Trophoblast cell (in vitro differentiated cells and primary cell): ENCODE data around the gene GABRG3.

Experiments
- DNase-seq, 2 donors: peaks; one replicate each; pipeline ENCODE4 v3.0.0-alpha.2; 2016
- H2AFZ ChIP-seq: 2 replicates; pipeline ENCODE4 v1.6.1; 2013; ENCODE audit warnings: low read length, moderate library complexity, mild to moderate bottlenecking; ENCODE audit not compliant: insufficient read depth, poor library complexity
- H2AK5ac ChIP-seq: 2 replicates; pipeline ENCODE4 v1.6.1; 2013; ENCODE audit warnings: mild to moderate bottlenecking, low read length
- H2BK120ac ChIP-seq: 2 replicates; pipeline ENCODE4 v1.6.1; 2013; ENCODE audit warnings: low read length, mild to moderate bottlenecking, moderate library complexity; ENCODE audit not compliant: insufficient read depth, poor library complexity
- H2BK12ac ChIP-seq: 2 replicates; pipeline ENCODE4 v1.6.1; 2013; ENCODE audit warnings: mild to moderate bottlenecking, low read length, moderate library complexity
- H2BK5ac ChIP-seq: 2 replicates; pipeline ENCODE4 v1.6.1; 2013; ENCODE audit warnings: low read length, low read depth, moderate library complexity, mild to moderate bottlenecking; ENCODE audit not compliant: poor library complexity
- H3K14ac ChIP-seq: 2 replicates; pipeline ENCODE4 v1.6.1; 2013; ENCODE audit warnings: mild to moderate bottlenecking, low read length
- H3K18ac ChIP-seq: 2 replicates; pipeline ENCODE4 v1.6.1; 2013; ENCODE audit warnings: mild to moderate bottlenecking, low read length
- H3K23ac ChIP-seq: 2 replicates; pipeline ENCODE4 v1.6.1; 2013; ENCODE audit warnings: low read length
- H3K27ac ChIP-seq: 2 replicates; pipeline ENCODE4 v1.5.1; 2013; ENCODE audit warnings: low read depth, mild to moderate bottlenecking, inconsistent platforms, low read length, moderate library complexity
- H3K27me3 ChIP-seq: 2 replicates; pipeline ENCODE4 v1.6.1; 2013; ENCODE audit warnings: inconsistent platforms, mild to moderate bottlenecking, low read length, moderate library complexity; ENCODE audit not compliant: insufficient read depth
- H3K36me3 ChIP-seq, 2 experiments: 1 replicate in 1 of 2; 2 replicates in 1 of 2; pipeline ENCODE4 v1.6.1; 2013; ENCODE audit warnings: low read length in 2 of 2, mild to moderate bottlenecking in 2 of 2, moderate library complexity in 1 of 2; ENCODE audit not compliant: insufficient read depth in 2 of 2, control insufficient read depth in 1 of 2
- H3K4ac ChIP-seq: 2 replicates; pipeline ENCODE4 v1.6.1; 2013; ENCODE audit warnings: low read depth, mild to moderate bottlenecking, low read length, moderate library complexity
- H3K4me1 ChIP-seq, 2 experiments: 1 replicate in 1 of 2; 2 replicates in 1 of 2; pipeline ENCODE4 v1.6.1; 2013; ENCODE audit warnings: low read length in 2 of 2, mild to moderate bottlenecking in 2 of 2, moderate library complexity in 1 of 2; ENCODE audit not compliant: insufficient read depth in 2 of 2, control insufficient read depth in 1 of 2
- H3K4me2 ChIP-seq: 2 replicates; pipeline ENCODE4 v1.6.1; 2013; ENCODE audit warnings: inconsistent platforms, mild to moderate bottlenecking, low read length, moderate library complexity
- H3K4me3 ChIP-seq: 2 replicates; pipeline ENCODE4 v1.5.1; 2013; ENCODE audit warnings: mild to moderate bottlenecking, low read depth, low read length, inconsistent platforms
- H3K79me1 ChIP-seq: one replicate; pipeline ENCODE4 v1.6.1; 2013; ENCODE audit warnings: low read length
- H3K79me2 ChIP-seq: 2 replicates; pipeline ENCODE4 v1.6.1; 2013; ENCODE audit warnings: low read length, mild to moderate bottlenecking; ENCODE audit not compliant: control insufficient read depth, insufficient read depth, poor library complexity
- H3K9ac ChIP-seq: 2 replicates; pipeline ENCODE4 v1.6.1; 2013; ENCODE audit warnings: mild to moderate bottlenecking, low read length
- H3K9me3 ChIP-seq: 2 replicates; pipeline ENCODE4 v1.6.1; 2013; ENCODE audit warnings: low read depth, mild to moderate bottlenecking, control low read depth, inconsistent platforms, low read length; ENCODE audit not compliant: insufficient read depth
- H4K12ac ChIP-seq: 2 replicates; pipeline ENCODE4 v1.6.1; 2013; ENCODE audit warnings: low read depth, mild to moderate bottlenecking, low read length, moderate library complexity
- H4K8ac ChIP-seq: 2 replicates; pipeline ENCODE4 v1.6.1; 2013; ENCODE audit warnings: low read depth, mild to moderate bottlenecking, low read length, moderate library complexity
- H4K91ac ChIP-seq: one replicate; pipeline ENCODE4 v1.6.1; 2013; ENCODE audit warnings: low read depth, mild to moderate bottlenecking, low read length, moderate library complexity
- WGBS: extraction: QIAGEN DNeasy Blood & Tissue Kit; methylation state at CpG from one replicate; pipeline ENCODE4 v1.1.7; 2013; ENCODE audit warnings: missing lambda C conversion rate; ENCODE audit not compliant: insufficient read length, insufficient coverage; ENCODE audit errors: extremely low coverage; 5-methylcytosine and 5-hydroxymethylcytosine counted together

Gene GABRG3

GRCh38 chr15:27084844-27085243 is 113.9 kb downstream of the GABRG3 start:
- no peak overlapping the region for H3K4me3 ChIP-seq
- H3K18ac ChIP-seq, result no peak overlapping the region
- H2BK5ac ChIP-seq, result no peak overlapping the region
- H3K27me3 ChIP-seq, result no peaks in the 10 kb centered on the region
- H2BK12ac ChIP-seq, result no peak overlapping the region
- no peak overlapping the region for H2AFZ ChIP-seq
- no peak overlapping the region for H4K8ac ChIP-seq
- H3K27ac ChIP-seq, result no peak overlapping the region
- no peak overlapping the region for H2AK5ac ChIP-seq
- no peak overlapping the region for H4K12ac ChIP-seq
- WGBS, result no CpG with 5 or more reads among the region's 3 CpGs
- H3K14ac ChIP-seq, result no peak overlapping the region
- H3K4me2 ChIP-seq, result no peak overlapping the region
- peaks cover 7% of the 10 kb centered on the region for H3K9me3 ChIP-seq
- H2BK120ac ChIP-seq, result no peak overlapping the region
- DNase-seq, result no peak
- H3K23ac ChIP-seq, result no peak overlapping the region
- no peaks in the 10 kb centered on the region for H3K36me3 ChIP-seq
- H4K91ac ChIP-seq, result no peak overlapping the region
- peaks cover 8 to 9% of the 10 kb centered on the region in 2 experiments for H3K4me1 ChIP-seq
- peaks cover 9% of the 10 kb centered on the region for H3K79me1 ChIP-seq
- H3K4ac ChIP-seq, result no peak overlapping the region
- no peaks in the 10 kb centered on the region for H3K79me2 ChIP-seq
- no peak overlapping the region for H3K9ac ChIP-seq

- no CpG with 5 or more reads among the region's 5 CpGs for WGBS
- Histone ChIP-seq H3K4me1 (peaks cover 8 to 9% of the 10 kb centered on the region in 2 experiments), H2BK5ac (no peak overlapping the region), H3K4ac (no peak overlapping the region), H2AFZ (no peak overlapping the region), H3K9me3 (peaks cover 7% of the 10 kb centered on the region), H2BK12ac (no peak overlapping the region), H3K9ac (no peak overlapping the region), H3K4me2 (no peak overlapping the region), H3K4me3 (no peak overlapping the region), H3K36me3 (no peaks in the 10 kb centered on the region), H4K12ac (no peak overlapping the region), H2BK120ac (no peak overlapping the region), H3K23ac (no peak overlapping the region), H4K91ac (no peak overlapping the region), H3K27ac (no peak overlapping the region), H3K27me3 (no peaks in the 10 kb centered on the region), H3K79me2 (no peaks in the 10 kb centered on the region), H3K14ac (no peak overlapping the region), H2AK5ac (no peak overlapping the region), H3K79me1 (peaks cover 9% of the 10 kb centered on the region), H4K8ac (no peak overlapping the region), H3K18ac (no peak overlapping the region)
- DNase-seq, result no peak
Observed at GRCh38 chr15:27086149-27086548, 115.2 kb downstream of the GABRG3 start.

GRCh38 chr15:27086805-27087204 is 115.8 kb downstream of the GABRG3 start:
- H3K4me2 ChIP-seq, result no peak overlapping the region
- peaks cover 7% of the 10 kb centered on the region for H3K9me3 ChIP-seq
- no peak overlapping the region for H3K4me3 ChIP-seq
- H3K27ac ChIP-seq, result peak overlapping the region; percentile 41
- H3K14ac ChIP-seq, result no peak overlapping the region
- no CpG with 5 or more reads among the region's 11 CpGs for WGBS
- no peak overlapping the region for H3K9ac ChIP-seq
- H3K23ac ChIP-seq, result no peak overlapping the region
- H3K36me3 ChIP-seq, result no peaks in the 10 kb centered on the region
- no peak overlapping the region for H2BK5ac ChIP-seq
- H2AFZ ChIP-seq, result no peak overlapping the region
- no peak overlapping the region for H2BK120ac ChIP-seq
- peak overlapping the region; percentile 30 for H4K8ac ChIP-seq
- H3K79me1 ChIP-seq, result peaks cover 9% of the 10 kb centered on the region
- no peak overlapping the region for H4K12ac ChIP-seq
- no peaks in the 10 kb centered on the region for H3K79me2 ChIP-seq
- no peaks in the 10 kb centered on the region for H3K27me3 ChIP-seq
- H3K4ac ChIP-seq, result no peak overlapping the region
- DNase-seq, result no peak
- H3K18ac ChIP-seq, result peak overlapping the region; percentile 4
- H3K4me1 ChIP-seq, result peaks cover 8 to 9% of the 10 kb centered on the region in 2 experiments
- H4K91ac ChIP-seq, result peak overlapping the region; percentile 14
- no peak overlapping the region for H2AK5ac ChIP-seq
- peak overlapping the region; percentile 12 for H2BK12ac ChIP-seq

GRCh38 chr15:27087651-27088583 is 116.9 kb downstream of the GABRG3 start:
- H3K4me2 ChIP-seq, result no peak overlapping the region
- H3K79me2 ChIP-seq, result no peaks in the 10 kb centered on the region
- H2BK5ac ChIP-seq, result no peak overlapping the region
- no peak for DNase-seq
- no peaks in the 10 kb centered on the region for H3K27me3 ChIP-seq
- no peak overlapping the region for H2AFZ ChIP-seq
- no peaks in the 10 kb centered on the region for H3K36me3 ChIP-seq
- H3K4me3 ChIP-seq, result peak overlapping the region; percentile 39
- no peak overlapping the region for H3K18ac ChIP-seq
- no peak overlapping the region for H2BK12ac ChIP-seq
- peaks cover 9% of the 10 kb centered on the region for H3K79me1 ChIP-seq
- H3K23ac ChIP-seq, result no peak overlapping the region
- no peak overlapping the region for H3K14ac ChIP-seq
- peak overlapping the region; percentile 44 for H2BK120ac ChIP-seq
- H3K4ac ChIP-seq, result no peak overlapping the region
- no peak overlapping the region for H4K12ac ChIP-seq
- H3K9ac ChIP-seq, result no peak overlapping the region
- H3K9me3 ChIP-seq, result peaks cover 7% of the 10 kb centered on the region
- H4K91ac ChIP-seq, result peak overlapping the region; percentile 16
- no CpG with 5 or more reads among the region's 27 CpGs for WGBS
- peaks cover 10% of the 10 kb centered on the region in 2 experiments for H3K4me1 ChIP-seq
- H3K27ac ChIP-seq, result no peak overlapping the region
- H2AK5ac ChIP-seq, result no peak overlapping the region
- no peak overlapping the region for H4K8ac ChIP-seq
